ENCODE measurements around the gene BAG5.
A peak's percentile ranks its signal among the peaks of the same experiment; 100 is the strongest.
"Not testable (repeated sequence)": the region's sequence is repeated elsewhere in the genome, so short reads cannot be mapped to it uniquely, and the experiment has no call there.

BAG5 gene

GRCh38 chr14:103562429-103563225, at the start of gene BAG5, which contains the start of gene COA8:
Gene BAG5 (minus strand): TSS chr14:103562657. CDS start chr14:103561164, 1,493 bp downstream.
Gene COA8 (plus strand): TSS chr14:103562960. CDS start chr14:103563002, 42 bp downstream.
- no peak for DNase-seq (ENCODE audit: low read depth, low spot score)
- peak within 1 kb of the TSS; percentile 98 for H3K27ac ChIP-seq

- H3K27ac ChIP-seq, result no peak overlapping the region
- DNase-seq (ENCODE audit: low read depth, low spot score), result no peak
Measured at GRCh38 chr14:103611215-103611614, 48.8 kb upstream of the BAG5 start.

- not testable (repeated sequence) for H3K27ac ChIP-seq; DNase-seq (ENCODE audit: low read depth, low spot score)
Measured at GRCh38 chr14:103609081-103609480, 46.6 kb upstream of the BAG5 start.

- DNase-seq (ENCODE audit: low read depth, low spot score), result no peak
- H3K27ac ChIP-seq, result no peak overlapping the region
Measured at GRCh38 chr14:103607822-103608221, 45.4 kb upstream of the BAG5 start.

GRCh38 chr14:103606963-103607668, 44.7 kb upstream of the BAG5 start:
- DNase-seq (ENCODE audit: low read depth, low spot score), result no peak
- no peak overlapping the region for H3K27ac ChIP-seq

GRCh38 chr14:103604620-103605019, 42.2 kb upstream of the BAG5 start:
- no peak overlapping the region for H3K27ac ChIP-seq
- DNase-seq (ENCODE audit: low read depth, low spot score), result no peak

GRCh38 chr14:103600503-103600902, 38.0 kb upstream of the BAG5 start:
- no peak overlapping the region for H3K27ac ChIP-seq
- no peak for DNase-seq (ENCODE audit: low read depth, low spot score)

- DNase-seq (ENCODE audit: low read depth, low spot score), result no peak
- no peak overlapping the region for H3K27ac ChIP-seq
Measured at GRCh38 chr14:103597623-103598377, 35.3 kb upstream of the BAG5 start.

GRCh38 chr14:103594265-103594664, 31.8 kb upstream of the BAG5 start:
- H3K27ac ChIP-seq, result peak overlapping the region; percentile 80
- DNase-seq (ENCODE audit: low read depth, low spot score), result peak; percentile 79

- DNase-seq (ENCODE audit: low read depth, low spot score), result no peak
- H3K27ac ChIP-seq, result peak overlapping the region; percentile 80
Measured at GRCh38 chr14:103593577-103593976, 31.1 kb upstream of the BAG5 start.

- DNase-seq (ENCODE audit: low read depth, low spot score), result no peak
- no peak overlapping the region for H3K27ac ChIP-seq
Measured at GRCh38 chr14:103584326-103584915, 22.0 kb upstream of the BAG5 start.

- peak overlapping the region; percentile 76 for H3K27ac ChIP-seq
- peak; percentile 78 for DNase-seq (ENCODE audit: low read depth, low spot score)
Measured at GRCh38 chr14:103581954-103582703, 19.7 kb upstream of the BAG5 start.

- DNase-seq (ENCODE audit: low read depth, low spot score), result no peak
- H3K27ac ChIP-seq, result peak overlapping the region; percentile 76
Measured at GRCh38 chr14:103581206-103581605, 18.7 kb upstream of the BAG5 start.

GRCh38 chr14:103578401-103579075, 16.1 kb upstream of the BAG5 start:
- no peak overlapping the region for H3K27ac ChIP-seq
- no peak for DNase-seq (ENCODE audit: low read depth, low spot score)

GRCh38 chr14:103576371-103577024, 14.0 kb upstream of the BAG5 start:
- peak overlapping the region; percentile 65 for H3K27ac ChIP-seq
- DNase-seq (ENCODE audit: low read depth, low spot score), result no peak

GRCh38 chr14:103574707-103575285, 12.3 kb upstream of the BAG5 start:
- DNase-seq (ENCODE audit: low read depth, low spot score), result no peak
- no peak overlapping the region for H3K27ac ChIP-seq

- H3K27ac ChIP-seq, result no peak overlapping the region
- no peak for DNase-seq (ENCODE audit: low read depth, low spot score)
Measured at GRCh38 chr14:103574104-103574503, 11.6 kb upstream of the BAG5 start.

- H3K27ac ChIP-seq, result no peak overlapping the region
- no peak for DNase-seq (ENCODE audit: low read depth, low spot score)
Measured at GRCh38 chr14:103569408-103569807, 7.0 kb upstream of the BAG5 start.
